Cortex of kidney (tissue), 1 donor: ENCODE results near the gene EIF4G3.
"Not testable (repeated sequence)": the region's sequence is repeated elsewhere in the genome, so short reads cannot be mapped to it uniquely, and the experiment has no call there.

Experiments used
- DNase-seq: peaks from one replicate; lab custom pipeline; 2025; lab: John Stamatoyannopoulos, UW

The EIF4G3 gene

DNA sequence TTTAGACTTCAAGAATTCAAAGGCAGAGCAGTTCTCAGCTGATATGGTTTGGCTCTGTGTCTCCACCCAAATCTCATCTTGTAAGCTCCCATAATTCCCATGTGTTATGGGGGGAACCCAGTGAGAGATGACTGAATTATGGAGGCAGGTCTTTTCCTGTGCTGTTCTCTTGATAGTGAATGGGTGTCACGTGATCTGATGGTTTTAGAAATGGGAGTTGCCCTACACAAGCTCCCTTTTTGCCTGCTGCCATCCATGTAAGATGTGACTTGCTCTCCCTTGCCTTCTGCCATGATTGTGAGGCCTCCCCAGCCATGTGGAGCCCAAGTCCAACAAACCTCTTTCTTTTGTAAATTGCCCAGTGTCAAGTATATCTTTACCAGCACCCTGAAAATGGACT lies 146.5 kb downstream of the EIF4G3 start:
- no peak for DNase-seq

DNA sequence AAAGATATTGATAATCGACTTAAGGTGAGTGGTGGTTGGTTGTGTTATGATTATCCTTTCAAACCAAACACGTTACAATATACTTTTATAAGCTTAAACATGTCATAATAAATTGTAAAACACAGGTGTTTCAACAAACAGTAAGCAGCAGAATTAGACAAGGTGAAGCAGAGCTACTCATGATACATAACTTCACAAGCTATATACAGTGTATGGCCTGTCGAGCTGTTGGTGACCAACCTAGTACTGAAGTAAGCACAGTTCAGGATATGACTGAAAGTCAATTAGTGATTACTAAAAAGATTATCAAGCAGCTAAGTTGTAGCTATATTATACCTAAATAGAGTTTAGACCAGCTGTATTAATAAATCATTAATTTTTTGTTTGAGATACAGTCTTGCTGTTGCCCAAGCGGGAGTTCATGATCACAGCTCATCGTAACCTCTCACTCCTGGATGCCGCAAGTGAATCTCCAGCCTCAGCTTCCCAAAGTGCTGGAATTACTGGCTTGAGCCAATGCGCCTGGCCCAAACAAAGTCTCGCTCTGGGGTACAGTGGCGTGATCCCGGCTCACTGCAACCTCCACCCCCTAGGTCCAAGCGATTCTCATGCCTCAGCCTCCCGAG lies 148.1 kb downstream of the EIF4G3 start:
- no peak for DNase-seq

DNA sequence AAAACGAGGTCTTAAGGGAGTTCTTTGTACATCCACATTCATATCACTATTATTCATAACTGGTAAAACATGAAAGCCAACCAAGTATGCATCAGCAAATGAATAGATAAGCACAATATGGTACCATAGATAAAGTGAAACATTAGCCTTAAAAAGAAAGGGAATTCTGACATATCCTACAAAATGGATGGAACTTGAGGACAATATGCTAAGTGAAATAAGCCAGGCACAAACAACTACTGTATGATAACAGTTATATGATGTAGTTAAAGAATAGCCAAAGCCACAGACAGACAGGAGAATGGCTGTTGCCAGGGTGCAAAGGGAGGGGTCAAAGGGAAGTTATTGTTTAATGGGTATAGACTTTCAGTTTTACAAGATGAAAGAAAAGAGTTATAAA lies 148.9 kb downstream of the EIF4G3 start:
- no peak for DNase-seq

DNA sequence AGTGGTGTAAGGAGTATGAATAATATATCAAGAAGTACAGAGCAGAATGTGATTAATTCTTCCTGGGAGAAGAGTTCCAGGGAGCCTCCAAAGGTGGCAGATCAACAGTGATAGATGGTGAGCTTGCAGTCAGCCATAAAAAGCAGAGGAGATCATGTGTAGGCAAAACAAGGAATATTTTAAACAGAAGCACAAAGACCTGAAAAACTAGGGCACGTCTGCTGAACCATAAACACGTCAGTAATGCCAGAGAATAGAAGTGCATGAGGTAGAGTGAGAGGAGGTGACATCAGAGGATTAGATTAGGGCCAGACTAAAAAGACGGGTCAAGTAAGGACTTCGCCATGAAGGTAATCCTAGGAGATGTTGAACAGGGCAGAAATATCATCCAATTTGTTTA lies 151.8 kb downstream of the EIF4G3 start:
- DNase-seq: no peak

DNA sequence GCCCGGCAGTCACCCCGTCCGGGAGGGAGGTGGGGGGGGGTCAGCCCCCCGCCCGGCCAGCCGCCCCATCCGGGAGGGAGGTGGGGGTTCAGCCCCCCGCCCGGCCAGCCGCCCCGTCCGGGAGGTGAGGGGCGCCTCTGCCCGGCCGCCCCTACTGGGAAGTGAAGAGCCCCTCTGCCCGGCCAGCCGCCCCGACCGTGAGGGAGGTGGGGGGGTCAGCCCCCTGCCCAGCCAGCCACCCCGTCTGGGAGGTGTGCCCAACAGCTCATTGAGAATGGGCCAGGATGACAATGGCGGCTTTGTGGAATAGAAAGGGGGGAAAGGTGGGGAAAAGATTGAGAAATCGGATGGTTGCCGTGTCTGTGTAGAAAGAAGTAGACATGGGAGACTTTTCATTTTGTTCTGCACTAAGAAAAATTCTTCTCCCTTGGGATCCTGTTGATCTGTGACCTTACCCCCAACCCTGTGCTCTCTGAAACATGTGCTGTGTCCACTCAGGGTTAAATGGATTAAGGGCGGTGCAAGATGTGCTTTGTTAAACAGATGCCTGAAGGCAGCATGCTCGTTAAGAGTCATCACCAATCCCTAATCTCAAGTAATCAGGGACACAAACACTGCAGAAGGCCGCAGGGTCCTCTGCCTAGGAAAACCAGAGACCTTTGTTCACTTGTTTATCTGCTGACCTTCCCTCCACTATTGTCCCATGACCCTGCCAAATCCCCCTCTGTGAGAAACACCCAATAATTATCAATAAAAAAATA lies 152.4 kb downstream of the EIF4G3 start:
- DNase-seq: not testable (repeated sequence)

DNA sequence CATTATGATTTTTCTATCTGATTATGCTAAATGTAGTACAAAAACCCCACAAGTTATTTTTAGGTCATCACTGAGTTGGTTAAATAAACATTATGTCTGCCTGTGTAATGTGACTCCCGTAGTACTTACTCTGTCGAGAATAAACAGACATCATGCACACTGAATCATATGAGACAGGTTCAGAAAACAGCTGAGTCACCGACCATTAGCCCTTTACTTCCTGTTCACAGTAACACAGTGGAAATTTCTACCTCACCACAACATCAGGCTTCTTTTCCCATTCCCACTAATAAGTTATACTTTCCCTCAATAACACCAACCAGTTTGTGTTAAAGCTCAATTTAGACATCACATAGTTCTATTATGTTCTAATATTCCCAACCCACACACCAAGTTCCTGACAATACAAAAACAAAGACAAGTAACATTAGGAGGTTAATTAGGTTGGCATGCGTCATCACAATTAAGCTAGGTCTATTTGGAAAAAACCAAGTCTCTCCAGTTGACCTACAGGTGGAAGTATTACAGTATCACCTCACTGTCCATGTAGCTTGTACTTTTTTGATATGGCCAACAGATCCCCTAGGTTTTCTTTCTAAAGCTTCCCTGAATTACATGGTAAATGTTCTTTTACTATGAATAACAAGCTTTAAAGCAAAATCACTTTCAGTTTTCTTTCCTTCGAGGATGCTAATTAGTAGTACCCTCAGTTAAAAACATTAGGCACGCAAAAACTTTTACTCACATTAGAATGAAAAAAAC lies 154.2 kb downstream of the EIF4G3 start:
- no peak for DNase-seq

DNA sequence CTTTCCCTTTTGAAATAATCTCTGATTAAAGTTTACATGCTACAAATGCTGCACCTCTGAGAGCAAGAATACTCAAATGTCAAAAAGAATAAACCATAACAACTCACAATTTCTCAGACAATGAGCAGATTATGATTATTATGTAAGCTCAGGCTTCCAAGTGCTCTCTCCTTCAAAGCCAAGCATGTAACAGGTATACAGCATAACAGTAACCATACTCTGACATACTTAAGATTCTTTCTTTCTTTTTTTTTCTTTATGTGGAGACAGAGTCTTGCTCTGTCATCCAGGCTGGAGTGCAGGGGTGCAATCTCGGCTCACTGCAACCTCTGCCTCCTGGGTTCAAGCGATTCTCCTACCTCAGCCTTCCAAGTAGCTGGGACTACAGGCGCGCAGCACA lies 155.4 kb downstream of the EIF4G3 start:
- DNase-seq: no peak

DNA sequence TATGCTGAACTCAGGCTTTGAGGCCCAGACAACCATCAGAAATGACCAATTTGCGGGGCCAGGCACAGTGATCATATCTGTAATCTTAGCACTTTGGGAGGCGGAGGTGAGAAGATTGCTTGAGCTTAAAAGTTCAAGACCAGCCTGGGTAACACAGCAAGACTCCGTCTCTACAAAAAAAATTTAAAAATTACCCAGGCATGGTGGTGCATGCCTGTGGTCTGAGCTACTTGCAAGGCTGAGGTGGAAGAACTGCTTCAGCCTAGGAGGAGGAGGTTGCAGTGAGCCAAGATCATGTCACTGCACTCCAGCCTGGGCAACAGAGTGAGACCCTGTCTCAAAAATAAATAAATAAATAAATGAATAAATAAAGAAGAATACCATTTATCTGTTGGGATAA lies 156.5 kb downstream of the EIF4G3 start:
- no peak for DNase-seq

DNA sequence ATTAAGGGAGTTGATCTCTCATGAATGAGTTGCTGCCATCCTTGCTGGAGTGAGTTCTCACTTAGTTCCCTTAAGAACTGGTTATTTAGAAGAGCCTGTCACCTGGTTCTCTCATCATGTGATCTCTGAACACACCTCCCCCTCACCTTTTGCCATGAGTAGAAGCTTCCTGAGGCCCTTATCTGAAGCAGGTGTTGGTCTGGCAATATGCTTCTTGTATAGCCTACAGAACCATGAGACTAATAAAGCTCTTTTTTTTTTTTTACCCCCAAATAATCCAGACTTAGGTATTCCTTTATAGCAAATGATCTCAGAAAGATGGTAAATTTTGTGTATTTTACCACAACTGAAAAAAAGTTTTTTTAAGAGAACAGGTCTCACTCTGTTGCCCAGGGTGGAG lies 158.0 kb downstream of the EIF4G3 start:
- DNase-seq: no peak

DNA sequence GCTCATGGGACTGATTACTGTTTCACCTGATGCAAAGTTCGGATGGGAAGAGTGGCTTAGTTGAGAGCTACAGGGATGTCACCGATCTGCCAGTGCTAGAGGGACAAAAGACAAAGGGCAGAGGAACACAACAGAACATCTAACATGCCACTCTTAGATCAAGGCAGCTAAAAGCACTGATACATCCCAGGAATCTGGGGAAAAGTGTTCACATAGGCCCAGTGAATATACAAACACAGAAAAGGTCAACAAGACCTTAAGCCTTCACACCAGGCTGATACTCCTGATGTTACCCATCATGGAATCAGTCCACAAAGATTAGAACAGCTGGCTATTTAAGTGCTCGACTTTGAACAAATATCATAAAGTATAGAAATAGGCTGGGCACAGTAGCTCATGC lies 163.2 kb downstream of the EIF4G3 start:
- no peak for DNase-seq

DNA sequence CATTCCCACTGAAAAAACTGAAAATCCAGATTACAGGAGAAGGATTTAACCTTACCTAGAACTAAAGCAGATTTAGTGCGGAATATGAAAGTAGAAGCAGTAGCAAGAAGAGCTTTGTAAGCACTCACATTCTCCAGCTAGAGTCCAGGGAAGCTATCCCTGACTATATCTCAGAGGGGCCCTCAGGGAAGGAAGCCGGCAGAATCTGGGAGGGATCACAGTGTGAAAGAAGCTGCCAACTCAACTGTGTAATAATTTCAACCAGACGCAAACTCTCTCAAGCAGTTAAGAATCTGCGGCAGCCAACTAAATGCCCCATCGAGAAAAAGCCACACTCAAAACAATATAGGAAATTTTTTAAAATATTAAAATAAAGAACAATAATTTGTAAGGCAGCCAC lies 163.8 kb downstream of the EIF4G3 start:
- DNase-seq: no peak

DNA sequence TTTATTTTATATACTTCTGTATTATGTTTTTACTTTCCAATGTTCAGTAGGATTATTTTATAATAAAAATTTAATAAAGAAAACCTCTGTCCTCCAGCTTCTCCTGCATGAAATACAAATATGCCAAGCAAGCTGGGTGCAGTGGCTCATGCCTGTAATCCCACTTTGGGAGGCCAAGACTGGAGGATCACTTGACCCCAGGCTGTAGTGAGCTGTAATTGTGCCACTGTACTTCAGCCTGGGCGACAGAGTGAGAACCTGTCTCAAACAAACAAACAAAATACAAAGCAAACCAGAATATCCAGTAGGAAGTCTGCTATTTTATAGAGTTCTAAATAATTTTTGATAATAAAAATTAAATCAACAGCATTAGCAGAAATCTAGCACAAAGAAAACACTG lies 168.8 kb downstream of the EIF4G3 start:
- no peak for DNase-seq

DNA sequence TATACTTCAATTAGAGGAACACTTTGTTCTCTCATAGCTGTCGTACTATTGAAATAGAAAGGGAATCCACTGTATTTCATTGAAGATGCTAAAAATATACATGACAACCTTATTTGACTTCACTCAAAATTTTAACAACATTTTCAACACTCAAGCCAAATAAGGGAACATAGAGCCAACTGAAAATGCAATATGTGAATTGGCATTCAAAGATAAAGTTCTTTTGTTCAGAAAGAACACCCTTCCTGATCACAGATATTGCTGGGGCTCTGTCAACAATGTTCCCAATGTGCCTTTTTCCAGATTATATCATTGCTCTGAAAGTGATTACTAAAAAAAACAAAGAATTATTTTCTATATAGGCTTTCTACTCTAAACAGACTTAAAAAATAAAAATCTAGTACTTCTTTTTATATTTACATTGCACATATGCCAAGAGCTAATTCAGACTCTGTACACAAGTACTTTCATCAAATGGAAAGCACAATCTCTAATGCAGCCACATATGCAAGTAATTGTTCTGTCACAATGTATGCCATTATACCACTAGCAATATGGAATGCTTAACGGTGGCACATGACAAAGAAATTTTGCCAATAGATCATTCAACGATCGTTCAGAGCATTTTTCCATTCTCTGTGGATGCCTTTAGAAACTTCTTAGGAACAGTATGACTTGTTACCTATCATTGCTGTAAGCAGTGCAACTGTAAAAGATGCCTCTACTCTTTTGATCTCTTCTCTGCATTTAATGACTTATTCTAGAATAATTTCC lies 171.0 kb downstream of the EIF4G3 start:
- no peak for DNase-seq

DNA sequence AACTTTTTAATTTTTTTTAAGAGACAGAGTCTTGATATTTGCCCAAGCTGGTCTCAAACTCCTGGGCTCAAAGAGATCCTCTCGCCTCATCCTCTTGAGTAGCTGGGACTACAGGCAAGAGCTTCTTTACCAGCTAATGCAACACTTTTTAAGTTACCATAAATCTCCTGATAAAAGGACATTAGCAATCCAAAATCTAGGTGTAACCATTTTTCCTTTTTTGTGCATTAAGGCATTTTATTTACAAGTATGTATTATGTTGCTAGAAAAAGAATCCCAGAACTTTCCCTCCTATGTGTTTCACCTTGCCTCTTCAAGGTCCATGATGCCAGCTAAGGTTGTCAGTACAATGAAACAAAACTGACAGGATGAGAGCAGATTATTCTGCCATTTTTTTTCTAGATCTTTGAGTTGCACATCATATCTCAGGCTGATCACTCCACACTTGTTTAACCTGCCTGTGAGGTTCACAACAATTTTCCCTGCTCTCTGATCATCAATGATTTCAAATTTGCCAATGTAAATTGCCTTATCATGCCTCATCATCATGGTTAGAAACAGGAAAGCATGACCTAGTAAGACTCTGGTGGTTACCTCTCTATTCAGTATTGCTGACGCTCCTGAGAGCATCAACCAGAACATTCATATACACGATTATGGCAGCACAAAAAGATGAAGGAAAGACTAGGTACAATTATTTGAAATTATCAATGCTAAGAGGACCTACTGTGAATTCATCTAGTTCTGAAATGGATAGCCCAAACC lies 173.2 kb downstream of the EIF4G3 start:
- DNase-seq: no peak

DNA sequence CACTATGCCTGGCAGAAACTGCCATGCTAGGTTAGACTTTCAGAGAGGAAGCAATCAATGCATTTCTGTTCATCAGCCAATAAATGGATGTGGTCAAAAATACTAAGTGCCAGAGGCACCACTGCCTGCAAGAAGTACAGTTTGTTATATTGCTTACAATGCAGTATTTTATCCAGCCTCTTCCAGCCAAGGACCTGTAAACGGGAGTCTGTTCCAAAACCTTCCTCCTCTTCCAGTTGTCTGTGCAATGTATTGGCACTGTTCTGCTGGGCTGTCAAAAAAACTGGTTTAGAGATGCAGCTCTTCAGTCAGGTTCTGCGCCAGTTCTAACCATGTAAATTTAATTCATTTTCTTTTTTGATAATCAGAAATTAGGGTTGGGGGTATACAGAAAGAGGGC lies 175.7 kb downstream of the EIF4G3 start:
- no peak for DNase-seq

DNA sequence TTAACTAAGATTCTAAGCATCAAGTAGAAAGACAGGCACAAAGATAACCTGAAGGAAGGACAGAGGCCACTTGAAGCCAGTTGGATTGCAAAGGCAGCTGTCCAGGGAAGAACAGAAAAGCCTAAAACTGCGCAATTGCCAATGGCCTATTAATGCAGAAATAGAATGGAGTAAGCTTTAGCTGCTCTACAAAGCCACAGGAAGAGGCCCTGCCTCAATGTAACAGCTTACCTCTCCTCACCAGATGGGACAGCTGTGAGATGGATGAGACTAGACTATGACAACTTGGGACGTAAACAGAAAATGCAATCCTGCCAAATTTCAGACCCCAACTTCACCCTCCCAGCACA lies 176.5 kb downstream of the EIF4G3 start:
- no peak for DNase-seq

DNA sequence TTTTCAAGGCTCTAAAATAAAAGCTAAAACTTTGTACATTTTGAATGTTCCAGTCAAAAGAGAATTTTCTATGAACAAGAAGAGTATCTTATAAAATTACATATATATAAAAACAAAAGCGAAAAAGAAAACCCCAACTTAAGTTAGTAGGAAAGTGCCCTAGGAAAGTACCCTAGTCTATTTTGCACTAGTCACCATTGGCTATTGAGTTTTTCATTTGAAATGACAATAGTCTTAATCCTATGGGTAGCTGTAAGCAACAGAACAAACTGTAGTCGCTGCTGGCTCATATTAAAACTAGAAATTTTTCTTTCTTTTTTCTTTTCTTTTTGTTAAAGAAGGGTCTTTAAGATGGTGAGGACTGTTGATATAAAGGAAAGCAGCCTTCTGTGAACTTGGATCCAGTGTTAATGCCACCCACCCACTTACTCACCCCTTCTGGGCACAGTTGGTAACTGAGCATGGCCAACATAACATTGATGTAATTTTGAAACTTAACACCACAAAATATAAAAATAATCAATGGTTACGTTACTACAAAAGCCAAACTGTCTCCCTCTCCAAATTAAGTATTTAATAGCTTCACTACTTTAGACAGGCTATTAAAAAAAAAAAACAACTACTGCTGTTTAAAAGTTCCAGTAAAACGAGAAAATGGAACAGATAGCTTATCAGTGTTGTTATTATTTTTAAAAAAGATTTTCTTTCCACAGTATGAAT lies 177.0 kb downstream of the EIF4G3 start:
- no peak for DNase-seq

DNA sequence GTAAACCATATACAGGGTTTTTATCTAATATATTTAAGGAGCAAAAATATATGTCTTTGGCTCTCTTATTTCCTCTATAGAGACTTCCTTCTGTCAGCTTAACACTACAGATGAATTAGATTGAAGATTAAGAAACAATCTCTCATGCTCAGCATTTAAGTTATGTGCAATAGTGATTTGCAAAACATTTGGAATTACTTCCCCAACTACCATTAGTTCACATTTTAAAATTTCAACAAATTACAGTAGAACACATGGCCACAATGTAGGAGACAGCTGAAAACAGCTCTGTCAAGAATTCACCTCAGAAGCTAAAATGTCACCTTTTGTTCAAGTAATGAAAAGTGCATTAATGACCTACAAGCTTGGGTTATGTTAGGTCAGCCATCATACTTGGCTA lies 177.9 kb downstream of the EIF4G3 start:
- no peak for DNase-seq

DNA sequence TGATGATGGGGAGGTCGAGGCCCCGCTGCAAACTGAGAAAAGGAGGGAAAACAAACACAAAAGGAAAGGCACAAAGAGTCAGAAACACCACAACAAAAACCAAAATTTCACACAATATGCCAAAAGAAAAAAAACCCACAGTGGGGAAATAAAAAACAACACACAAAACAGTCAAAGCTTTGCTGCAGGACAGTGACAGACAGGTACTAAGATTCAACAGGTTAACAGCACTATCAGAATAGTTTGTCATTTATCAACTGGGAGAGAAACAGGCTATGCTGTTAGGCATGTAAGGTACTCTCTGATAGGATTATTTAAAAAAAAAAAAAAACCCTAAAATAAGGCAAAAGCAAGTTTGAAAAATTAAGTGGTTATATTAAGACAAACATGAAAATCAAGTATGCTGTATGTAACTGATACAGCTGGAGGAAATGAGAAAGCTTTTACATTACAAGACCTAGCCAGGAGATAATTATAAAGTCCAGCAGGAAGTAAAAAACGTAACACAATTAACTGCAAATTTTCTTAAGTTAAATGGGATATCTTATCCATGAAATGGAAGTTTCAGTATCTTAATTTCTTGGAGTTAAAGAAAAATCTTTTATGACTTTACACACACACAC lies 179.0 kb downstream of the EIF4G3 start:
- no peak for DNase-seq

DNA sequence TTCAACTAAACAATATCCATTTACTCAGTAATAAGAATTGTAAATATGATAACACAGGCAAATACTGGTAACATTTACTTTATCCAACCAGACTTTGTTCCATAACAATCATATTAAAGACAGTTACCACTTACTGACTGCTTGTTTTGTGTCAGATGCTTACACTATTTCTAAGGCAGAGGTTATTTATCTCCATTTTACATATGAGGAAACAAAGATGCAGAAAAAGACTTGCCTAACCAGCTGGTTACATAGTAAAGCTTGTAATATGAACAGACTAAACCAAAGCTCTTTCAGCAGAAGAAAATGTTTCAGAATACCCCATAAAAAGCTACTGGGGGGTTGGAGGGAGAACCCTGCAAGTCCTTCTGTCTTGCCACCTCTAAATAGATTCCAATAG lies 180.1 kb downstream of the EIF4G3 start:
- no peak for DNase-seq
